ENCODE results near the gene MPRIP.

MPRIP gene

GRCh38 chr17:17232303-17232621 is 190.0 kb downstream of the MPRIP start:
- no peak overlapping the region for H3K4me2 ChIP-seq (ENCODE audit: low read length)
- peaks cover 22% of the 10 kb centered on the region for H3K79me2 ChIP-seq
- TF ChIP-seq, protein P1, sequence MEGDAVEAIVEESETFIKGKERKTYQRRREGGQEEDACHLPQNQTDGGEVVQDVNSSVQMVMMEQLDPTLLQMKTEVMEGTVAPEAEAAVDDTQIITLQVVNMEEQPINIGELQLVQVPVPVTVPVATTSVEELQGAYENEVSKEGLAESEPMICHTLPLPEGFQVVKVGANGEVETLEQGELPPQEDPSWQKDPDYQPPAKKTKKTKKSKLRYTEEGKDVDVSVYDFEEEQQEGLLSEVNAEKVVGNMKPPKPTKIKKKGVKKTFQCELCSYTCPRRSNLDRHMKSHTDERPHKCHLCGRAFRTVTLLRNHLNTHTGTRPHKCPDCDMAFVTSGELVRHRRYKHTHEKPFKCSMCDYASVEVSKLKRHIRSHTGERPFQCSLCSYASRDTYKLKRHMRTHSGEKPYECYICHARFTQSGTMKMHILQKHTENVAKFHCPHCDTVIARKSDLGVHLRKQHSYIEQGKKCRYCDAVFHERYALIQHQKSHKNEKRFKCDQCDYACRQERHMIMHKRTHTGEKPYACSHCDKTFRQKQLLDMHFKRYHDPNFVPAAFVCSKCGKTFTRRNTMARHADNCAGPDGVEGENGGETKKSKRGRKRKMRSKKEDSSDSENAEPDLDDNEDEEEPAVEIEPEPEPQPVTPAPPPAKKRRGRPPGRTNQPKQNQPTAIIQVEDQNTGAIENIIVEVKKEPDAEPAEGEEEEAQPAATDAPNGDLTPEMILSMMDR (IDR thresholded peaks at IDR 0.05): no peak
- no peak overlapping the region for H3K9ac ChIP-seq
- no peak overlapping the region for H3K27ac ChIP-seq
- peaks cover 15% of the 10 kb centered on the region for H3K4me1 ChIP-seq
- no peak overlapping the region for H2AFZ ChIP-seq
- H3K9me3 ChIP-seq (ENCODE audit: control insufficient read depth, low read length): no peaks in the 10 kb centered on the region
- no peaks in the 10 kb centered on the region for H3K27me3 ChIP-seq (ENCODE audit: control insufficient read depth, insufficient read depth, low read length)
- H3K4me3 ChIP-seq (ENCODE audit: low read depth, low read length): no peak overlapping the region
- no peaks in the 10 kb centered on the region for H3K36me3 ChIP-seq (ENCODE audit: control insufficient read depth, insufficient read depth, low read length)

DNA sequence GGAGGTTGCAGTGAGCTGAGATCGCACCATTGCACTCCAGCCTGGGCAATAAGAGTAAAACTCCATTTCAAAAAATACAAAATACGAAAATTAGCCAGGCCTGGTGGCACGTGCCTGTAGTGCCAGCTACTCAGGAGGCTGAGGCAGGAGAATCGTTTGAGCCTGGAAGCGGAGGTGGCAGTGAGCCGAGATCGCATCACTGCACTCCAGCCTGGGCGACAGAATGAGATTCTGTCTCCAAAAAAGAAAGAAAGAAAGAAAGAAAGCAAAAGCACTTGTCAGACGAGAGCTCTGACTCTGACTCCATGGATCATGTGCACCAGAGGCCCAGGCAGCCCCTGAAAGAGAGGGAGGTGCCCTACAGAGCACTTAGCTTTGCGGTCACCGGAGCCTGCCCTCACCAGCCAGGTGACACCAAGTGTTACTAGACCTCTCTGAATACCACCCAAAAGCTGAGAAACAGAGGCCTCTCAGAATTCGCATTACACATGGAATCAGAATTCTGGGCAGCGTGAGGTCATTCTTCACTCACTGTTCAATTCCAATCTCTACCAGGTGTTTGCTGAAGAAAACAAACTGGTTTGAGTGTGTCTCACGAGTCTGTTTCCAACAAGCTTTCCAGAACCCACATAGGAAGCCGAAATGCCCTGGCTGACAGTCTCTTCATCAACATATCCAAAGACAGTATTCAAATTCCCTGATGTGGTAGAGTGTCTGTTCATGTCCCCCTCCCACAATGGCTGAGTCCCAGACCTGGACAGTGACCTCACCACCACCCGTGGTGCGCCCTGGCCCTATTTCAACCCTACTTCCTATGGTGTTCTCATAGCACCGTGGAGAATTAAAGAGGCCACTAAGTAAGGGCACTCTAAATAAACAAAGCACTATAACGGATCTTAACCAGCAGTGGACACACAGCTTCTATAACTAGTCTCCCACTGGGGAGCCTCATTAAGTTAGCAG is 193.2 kb downstream of the MPRIP start:
- Histone ChIP-seq H3K9me3 (ENCODE audit: control insufficient read depth, low read length) (no peaks in the 10 kb centered on the region), H3K4me1 (peaks cover 4% of the 10 kb centered on the region), H3K27me3 (ENCODE audit: control insufficient read depth, insufficient read depth, low read length) (no peaks in the 10 kb centered on the region), H3K27ac (peak overlapping the region; percentile 98), H3K9ac (no peak overlapping the region), H2AFZ (no peak overlapping the region), H3K79me2 (peaks cover 22% of the 10 kb centered on the region), H3K36me3 (ENCODE audit: control insufficient read depth, insufficient read depth, low read length) (no peaks in the 10 kb centered on the region), H3K4me3 (ENCODE audit: low read depth, low read length) (peak overlapping the region; percentile 98), H3K4me2 (ENCODE audit: low read length) (peak overlapping the region; percentile 86)
- TF ChIP-seq, protein P1 (IDR thresholded peaks at IDR 0.05): no peak

- no peaks in the 10 kb centered on the region for H3K9me3 ChIP-seq (ENCODE audit: control insufficient read depth, low read length)
- peaks cover 22% of the 10 kb centered on the region for H3K79me2 ChIP-seq
- TF ChIP-seq, protein P1 (IDR thresholded peaks at IDR 0.05): no peak
- peaks cover 4% of the 10 kb centered on the region for H3K4me1 ChIP-seq
- H3K27ac ChIP-seq: peak overlapping the region; percentile 98
- peak overlapping the region; percentile 98 for H3K4me3 ChIP-seq (ENCODE audit: low read depth, low read length)
- no peaks in the 10 kb centered on the region for H3K36me3 ChIP-seq (ENCODE audit: control insufficient read depth, insufficient read depth, low read length)
- H2AFZ ChIP-seq: peak overlapping the region; percentile 100
- H3K27me3 ChIP-seq (ENCODE audit: control insufficient read depth, insufficient read depth, low read length): no peaks in the 10 kb centered on the region
- H3K4me2 ChIP-seq (ENCODE audit: low read length): peak overlapping the region; percentile 86
- peak overlapping the region; percentile 97 for H3K9ac ChIP-seq
These were observed 194.2 kb downstream of the MPRIP start for GRCh38 chr17:17236295-17237025.

- peak within 1 kb of the TSS; percentile 98 for H3K27ac ChIP-seq
- peaks cover 4% of the 10 kb centered on the region for H3K4me1 ChIP-seq
- H3K9ac ChIP-seq: peak within 1 kb of the TSS; percentile 97
- peak within 1 kb of the TSS; percentile 98 for H3K4me3 ChIP-seq (ENCODE audit: low read depth, low read length)
- TF ChIP-seq, protein P1 (IDR thresholded peaks at IDR 0.05): no peak
- peak within 1 kb of the TSS; percentile 86 for H3K4me2 ChIP-seq (ENCODE audit: low read length)
- no peaks in the 10 kb centered on the region for H3K36me3 ChIP-seq (ENCODE audit: control insufficient read depth, insufficient read depth, low read length)
- no peaks in the 10 kb centered on the region for H3K27me3 ChIP-seq (ENCODE audit: control insufficient read depth, insufficient read depth, low read length)
- H3K79me2 ChIP-seq: peaks cover 22% of the 10 kb centered on the region
- peak within 1 kb of the TSS; percentile 100 for H2AFZ ChIP-seq
- no peaks in the 10 kb centered on the region for H3K9me3 ChIP-seq (ENCODE audit: control insufficient read depth, low read length)
These were observed 195.0 kb downstream of the MPRIP start, which contains the start of gene FLCN for GRCh38 chr17:17237026-17237799. FLCN (minus strand) TSS chr17:17237168; CDS start chr17:17228137, 9,031 bp downstream.
